Measurements from ENCODE around the gene PCSK1N.

GRCh38 chrX:48782795-48783194 lies 52.6 kb downstream of the PCSK1N start:
- TF ChIP-seq, protein P1, sequence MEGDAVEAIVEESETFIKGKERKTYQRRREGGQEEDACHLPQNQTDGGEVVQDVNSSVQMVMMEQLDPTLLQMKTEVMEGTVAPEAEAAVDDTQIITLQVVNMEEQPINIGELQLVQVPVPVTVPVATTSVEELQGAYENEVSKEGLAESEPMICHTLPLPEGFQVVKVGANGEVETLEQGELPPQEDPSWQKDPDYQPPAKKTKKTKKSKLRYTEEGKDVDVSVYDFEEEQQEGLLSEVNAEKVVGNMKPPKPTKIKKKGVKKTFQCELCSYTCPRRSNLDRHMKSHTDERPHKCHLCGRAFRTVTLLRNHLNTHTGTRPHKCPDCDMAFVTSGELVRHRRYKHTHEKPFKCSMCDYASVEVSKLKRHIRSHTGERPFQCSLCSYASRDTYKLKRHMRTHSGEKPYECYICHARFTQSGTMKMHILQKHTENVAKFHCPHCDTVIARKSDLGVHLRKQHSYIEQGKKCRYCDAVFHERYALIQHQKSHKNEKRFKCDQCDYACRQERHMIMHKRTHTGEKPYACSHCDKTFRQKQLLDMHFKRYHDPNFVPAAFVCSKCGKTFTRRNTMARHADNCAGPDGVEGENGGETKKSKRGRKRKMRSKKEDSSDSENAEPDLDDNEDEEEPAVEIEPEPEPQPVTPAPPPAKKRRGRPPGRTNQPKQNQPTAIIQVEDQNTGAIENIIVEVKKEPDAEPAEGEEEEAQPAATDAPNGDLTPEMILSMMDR (IDR thresholded peaks at IDR 0.05), result no peak
- TF ChIP-seq POLR2A (IDR thresholded peaks at IDR 0.05), result no peak
- no peak for TF ChIP-seq POLR2AphosphoS5 (IDR thresholded peaks at IDR 0.05)
